Femur (tissue), 1 donor: ENCODE results near the gene LPAR2.
A peak's percentile ranks its signal among the peaks of the same experiment; 100 is the strongest.
"Not testable (repeated sequence)": the region's sequence is repeated elsewhere in the genome, so short reads cannot be mapped to it uniquely, and the experiment has no call there.

Experiments used
- DNase-seq: peaks from one replicate; pipeline ENCODE4 v3.0.0-alpha.2; 2017

Gene LPAR2

DNA sequence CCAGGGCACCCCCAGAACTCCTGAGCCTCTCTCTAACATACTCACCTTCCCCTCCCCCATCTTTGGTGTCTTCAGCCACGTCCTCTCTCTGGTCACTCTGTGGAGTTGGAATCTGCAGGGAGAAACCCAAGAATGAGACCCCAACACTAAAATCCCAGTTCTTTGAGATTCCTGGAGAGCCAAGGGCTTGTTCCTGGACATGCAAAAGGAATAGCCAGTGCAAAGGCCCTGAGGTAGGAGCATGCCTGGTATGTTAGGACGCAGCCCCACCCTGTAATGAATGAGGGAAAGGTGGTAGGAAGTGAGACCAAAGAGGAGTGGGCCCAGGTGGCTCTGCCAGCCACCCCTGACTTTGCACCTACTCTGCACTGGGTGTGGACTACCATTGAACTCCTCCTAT, 2.4 kb upstream of the LPAR2 start:
- DNase-seq: no peak

DNA sequence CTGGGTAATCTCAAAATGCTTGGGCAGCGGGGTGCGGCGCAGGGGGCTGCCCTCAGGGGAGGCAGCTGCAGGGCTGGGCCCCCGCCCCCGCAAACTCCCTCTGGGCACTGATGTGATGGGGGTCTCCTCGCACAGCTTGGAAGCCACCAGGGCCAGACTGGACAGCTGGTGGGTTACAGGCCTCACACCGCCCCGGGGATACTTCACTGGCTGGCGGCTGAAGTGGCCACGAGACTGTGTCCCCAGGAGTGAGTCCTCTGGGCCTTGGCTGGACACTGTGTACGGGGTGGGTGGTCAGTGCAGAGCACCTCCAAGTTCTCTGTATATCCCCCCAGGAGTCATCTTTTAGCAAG, 2.0 kb upstream of the LPAR2 start:
- no peak for DNase-seq

DNA sequence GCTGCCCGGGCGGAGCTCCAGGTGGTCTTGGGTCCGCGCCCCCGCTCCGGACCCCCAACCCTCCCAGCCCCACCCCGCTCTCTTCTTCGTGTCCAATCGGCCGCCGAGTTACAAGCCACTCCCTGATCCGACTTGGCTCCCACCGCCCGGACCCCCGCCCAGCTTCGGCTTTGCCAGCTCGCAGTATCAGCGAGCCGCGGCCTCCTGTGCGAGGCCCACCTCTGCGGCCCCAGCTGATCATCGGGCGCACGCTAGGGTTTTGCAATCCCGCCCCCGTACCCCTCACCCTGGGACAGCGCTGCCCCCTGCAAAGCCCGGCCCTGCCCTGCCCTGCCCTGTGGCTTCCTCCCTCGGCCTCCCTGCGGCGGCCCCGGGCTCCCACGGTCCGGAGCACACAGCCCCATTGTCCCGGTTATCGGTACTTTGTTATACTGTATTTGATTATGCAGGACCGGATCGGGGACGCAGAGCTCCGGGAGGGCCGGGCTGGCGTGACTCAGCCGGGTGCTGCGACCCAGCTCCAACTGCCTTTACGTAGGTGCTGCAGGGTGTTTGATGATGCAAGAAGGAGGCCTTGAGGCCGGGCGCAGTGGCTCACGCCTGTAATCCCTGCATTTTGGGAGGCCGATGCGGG, 598 bp upstream of the LPAR2 start:
- no peak for DNase-seq

DNA sequence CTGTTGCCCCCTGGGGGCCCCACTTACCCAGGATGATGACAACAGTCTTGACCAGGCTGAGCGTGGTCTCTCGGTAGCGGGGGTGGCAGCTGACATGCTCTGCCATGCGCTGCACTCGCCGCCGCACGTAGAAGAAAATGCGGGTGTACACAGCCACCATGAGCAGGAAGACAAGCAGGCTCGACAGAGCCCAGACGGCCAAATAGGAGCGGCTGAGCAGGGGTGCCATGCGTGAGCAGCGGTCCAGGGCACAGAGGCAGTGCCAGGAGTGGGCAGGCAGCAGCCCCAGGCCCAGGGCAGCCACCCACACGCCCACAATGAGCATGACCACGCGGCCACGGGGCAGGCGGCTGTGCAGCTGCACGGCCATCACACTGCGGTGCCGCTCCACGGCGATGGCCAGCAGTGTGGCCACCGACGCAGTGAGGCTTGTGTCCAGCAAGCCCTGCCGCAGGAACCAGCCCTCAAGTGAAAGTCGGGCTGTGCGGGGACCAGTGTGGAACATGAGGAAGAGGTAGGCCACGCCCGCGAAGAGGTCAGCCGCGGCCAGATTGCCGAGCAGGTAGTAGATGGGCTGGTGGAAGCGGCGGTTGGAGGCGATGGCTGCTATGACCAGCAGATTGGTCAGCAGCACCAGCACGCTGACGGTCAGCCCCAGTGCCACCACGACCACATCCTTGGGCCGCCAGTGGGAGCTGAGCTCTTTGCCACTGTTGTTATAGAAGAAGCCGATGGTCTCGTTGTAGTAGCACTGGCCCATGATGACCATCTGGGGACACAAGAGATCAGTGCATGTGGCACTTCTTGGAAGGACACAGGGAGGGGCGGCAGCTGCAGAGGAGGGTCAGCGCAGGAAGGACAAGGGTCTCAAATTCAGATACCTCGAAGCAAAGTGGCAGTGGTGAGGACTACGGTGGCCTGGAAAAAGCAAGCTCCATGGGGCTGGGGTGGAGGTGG, 1.2 kb downstream of the LPAR2 start:
- no peak for DNase-seq

DNA sequence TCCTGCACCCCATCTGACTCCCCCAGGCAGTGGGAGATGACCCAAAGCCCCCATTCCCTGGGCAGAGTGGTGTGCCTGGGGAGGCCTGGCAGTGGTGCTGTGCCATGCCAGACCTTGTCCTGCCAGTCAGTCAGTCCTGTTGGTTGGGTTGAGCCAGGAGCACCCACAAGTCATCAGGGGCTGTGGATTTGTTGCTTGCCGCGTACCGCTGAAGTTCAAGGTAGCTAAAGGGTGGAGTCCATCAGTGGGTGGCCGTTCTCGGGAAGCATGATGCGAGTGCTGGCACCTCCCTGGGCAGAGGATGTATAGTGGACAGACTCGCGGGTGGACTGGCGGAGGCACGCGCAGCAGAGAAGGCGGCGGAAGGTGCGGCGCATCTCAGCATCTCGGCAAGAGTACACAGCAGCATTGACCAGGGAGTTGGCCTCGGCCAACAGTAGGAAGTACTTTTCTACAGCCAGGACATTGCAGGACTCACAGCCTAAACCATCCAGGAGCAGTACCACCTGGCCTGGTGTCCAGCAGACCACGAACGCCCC, 3.9 kb downstream of the LPAR2 start:
- DNase-seq: no peak

DNA sequence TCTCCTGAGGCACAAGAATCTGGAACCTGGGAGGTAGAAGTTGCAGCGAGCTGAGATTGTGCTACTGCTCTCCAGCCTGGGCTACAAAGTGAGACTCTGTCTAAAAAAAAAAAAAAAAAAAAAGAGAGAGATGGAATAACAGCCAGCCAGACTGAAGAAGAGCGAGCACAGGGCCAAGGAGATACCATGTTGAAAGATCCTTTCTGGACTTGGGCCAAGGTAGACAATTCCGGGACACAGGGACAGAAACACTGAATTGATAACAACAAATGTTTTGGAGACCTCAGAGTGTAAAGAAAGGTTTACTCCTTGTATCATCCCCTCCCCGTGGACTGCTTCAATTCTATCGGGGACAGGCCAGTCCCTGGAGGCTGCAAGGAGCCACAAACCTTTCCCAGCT, 4.6 kb downstream of the LPAR2 start:
- DNase-seq: no peak

DNA sequence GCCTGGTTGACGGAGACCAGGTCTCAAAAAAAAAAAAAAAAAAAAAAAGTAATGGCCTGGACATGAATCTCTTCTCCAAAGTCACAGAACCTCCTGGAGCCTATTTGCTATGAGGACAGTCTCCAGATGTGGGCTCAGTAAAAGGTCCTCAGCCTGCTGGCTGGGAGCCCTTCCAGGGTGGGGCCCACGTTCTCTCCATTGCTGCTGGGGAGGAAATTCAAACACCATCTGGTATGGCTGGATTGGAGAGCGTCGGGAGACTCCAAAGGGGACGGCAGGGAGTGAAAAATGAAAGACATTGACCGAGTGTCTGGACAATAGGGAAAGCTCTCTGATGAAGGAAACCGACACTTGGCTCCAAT, 8.2 kb downstream of the LPAR2 start:
- no peak for DNase-seq

DNA sequence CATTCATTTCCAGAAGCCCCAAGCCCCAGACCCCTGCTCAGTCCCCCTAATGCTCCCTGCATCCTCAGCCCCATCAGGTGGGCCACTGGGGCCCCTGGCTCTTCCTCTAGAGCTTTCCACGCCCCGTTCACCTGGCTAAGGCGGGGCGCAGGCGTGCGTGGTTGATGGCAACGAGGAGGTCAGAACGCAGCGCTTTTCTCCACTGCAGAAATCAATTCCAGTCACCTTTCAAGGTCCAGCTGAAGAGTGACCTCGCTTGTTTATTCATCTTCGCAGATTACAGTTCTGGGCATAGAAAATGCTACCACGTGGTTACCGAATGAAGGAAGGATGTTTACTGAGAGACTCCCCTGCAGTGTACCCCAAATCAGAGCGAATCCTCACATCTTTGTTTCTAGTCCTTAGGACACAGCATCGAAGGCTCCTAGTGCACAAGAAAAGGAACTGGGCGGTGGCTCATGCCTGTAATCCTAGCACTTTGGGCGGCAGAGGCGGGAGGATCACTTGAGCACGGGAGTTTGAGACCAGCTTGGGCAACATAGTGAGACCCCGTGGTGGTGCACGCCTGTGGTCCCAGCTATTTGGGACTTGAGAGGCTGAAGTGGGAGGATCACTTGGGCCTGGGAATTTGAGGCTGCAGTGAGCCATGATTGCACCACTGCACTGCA, 8.7 kb downstream of the LPAR2 start:
- no peak for DNase-seq

DNA sequence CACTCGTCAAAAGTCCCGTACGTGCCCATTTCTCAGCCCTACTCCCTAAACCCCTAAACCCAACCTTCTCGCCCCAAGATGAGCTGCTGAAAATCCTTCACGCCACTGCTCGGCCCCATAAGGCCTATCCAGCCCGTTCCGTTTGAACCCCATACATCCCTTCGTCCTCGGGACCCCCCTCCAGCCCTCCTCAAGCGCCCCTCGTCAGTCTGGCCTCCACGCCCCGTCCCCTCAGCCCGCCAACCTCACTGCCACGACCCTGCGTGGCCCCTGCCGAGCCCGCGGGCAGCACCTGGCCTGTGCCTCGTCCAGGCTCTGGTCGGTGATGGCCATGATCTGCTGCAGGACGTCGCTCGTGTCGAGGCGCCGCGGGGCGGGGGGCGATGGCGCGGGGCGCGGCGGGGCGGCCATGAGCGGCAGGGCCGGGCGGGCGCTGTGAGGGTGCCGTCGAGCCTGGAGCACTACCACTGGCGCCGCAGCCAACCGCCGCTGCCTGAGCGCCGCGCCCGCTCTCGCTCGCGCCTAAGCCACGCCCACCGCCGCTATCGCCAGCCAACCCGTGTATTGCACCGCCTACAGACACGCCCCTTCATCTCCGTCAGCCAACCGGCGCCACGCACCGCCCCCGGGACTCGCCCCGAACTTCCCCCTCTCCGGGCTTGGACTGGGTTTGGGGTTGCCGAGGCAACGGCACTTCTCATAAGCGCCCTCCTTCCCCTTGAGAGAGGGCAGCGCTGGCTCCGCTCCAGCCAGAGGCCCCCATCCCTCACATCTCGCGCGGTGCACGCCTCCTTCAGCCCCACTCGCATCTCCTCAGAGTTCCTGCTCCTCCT, 9.6 kb downstream of the LPAR2 start, which contains the start of gene PBX4:
TSS of gene PBX4 (minus strand) at position 469 of the 833 bp plus-strand sequence. CDS start at position 411, 58 bp downstream.
- peak; percentile 97 for DNase-seq

DNA sequence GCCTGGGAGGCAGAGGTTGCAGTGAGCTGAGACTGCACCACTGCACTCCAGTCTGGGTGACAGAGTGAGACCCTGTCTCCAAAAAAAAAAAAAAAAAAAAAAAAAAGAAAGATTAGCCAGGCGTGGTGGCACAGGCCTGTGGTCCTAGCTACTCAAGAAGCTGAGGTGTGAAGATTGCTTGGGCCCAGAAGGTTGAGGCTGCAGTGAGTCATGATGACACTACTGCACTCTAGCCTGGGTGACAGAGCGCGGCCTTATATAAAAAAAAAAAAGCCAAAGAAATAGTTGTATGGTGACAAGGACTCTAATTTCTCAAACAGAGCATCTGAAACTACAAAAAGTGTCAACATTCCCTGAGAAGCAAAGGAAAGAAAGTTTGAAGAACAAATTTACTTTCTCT, 12.9 kb downstream of the LPAR2 start:
- DNase-seq: no peak

DNA sequence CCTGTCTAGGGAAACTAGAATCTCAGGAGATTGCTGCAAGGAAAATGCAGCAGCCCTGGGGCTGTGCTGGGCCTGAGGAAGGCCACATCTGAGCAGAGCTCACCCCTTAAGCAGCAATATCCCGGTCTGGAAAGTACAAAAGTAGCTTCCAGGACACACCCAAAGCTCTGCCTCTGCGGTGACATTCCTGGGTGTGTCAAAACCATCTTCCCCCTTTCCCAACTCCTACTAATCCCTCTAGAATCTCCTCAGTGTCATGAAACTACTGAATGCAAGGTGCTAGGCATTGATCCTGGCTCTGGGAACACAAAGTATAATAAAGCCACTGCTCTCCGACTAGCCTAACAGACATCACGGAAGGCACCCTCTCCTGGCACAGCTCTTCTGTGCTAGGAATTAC, 14.5 kb downstream of the LPAR2 start:
- DNase-seq: no peak

DNA sequence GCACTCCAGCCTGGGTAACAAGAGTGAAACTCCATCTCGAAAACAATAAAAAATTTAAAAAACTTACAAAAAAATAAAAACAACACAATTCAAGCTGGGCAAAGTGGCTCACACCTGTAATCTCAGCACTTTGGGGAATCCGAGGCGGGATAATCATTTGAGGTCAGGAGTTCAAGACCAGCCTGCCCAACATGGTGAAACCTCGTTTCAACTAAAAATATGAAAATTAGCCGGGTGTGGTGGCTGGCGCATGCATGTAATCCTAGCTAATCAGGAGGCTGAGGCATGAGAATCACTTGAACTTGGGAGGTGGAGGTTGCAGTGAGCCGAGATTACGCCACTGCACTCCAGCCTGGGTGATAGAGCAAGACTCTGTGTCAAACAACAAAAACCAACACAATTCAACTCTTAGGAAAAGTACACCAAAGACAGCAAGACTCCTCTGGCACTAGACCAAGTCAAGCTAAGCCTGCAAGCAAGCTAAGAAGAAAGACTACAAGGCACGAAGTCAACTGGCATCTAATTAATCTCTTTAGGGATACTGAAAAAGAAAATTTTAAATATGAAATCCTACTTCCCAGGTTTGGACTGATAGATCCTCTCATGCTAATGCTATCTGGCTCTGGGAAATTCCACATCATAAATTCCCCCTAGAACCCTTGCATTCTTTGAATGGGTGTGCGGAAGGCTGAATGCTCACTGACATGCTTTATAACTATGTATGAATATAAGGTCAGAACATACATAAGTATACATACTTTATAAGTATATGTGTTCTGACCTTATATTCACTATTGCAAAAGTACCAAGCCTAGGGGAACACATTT, 17.4 kb downstream of the LPAR2 start:
- DNase-seq: no peak

DNA sequence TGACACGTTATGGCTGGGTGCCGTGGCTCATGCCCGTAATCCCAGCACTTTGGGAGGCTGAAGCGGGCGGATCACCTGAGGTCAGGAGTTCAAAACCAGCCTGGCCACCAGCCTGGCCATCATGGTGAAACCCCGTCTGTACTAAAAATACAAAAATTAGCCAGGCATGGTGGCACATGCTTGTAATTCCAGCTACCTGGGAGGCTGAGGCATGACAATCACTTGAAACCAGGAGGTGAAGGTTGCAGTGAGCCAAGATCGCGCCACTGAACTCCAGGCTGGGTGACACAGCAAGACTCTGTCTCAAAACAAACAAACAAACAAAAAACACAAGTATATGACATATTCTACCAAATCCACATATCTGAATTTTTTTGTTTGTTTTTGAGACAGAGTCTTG, 21.3 kb downstream of the LPAR2 start:
- DNase-seq: not testable (repeated sequence)

DNA sequence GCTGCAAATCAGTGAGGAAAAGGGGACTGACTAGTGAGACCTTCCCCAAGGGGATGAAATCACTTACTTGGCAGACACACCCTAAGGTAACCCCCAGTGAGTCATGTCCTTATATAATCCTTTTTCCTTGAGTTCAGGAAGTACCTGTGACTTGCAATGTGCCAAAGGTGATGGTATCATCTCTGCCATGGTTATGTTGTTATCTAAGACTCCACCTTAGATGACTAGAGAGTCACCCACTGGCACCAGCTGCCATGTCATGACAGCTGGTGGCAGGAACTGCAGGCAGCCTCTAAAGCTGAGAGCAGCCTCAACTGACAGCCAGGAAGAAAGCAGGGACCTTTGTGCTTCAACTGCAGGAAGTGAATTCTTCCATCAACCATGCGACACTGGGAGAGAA, 22.0 kb downstream of the LPAR2 start:
- DNase-seq: no peak

DNA sequence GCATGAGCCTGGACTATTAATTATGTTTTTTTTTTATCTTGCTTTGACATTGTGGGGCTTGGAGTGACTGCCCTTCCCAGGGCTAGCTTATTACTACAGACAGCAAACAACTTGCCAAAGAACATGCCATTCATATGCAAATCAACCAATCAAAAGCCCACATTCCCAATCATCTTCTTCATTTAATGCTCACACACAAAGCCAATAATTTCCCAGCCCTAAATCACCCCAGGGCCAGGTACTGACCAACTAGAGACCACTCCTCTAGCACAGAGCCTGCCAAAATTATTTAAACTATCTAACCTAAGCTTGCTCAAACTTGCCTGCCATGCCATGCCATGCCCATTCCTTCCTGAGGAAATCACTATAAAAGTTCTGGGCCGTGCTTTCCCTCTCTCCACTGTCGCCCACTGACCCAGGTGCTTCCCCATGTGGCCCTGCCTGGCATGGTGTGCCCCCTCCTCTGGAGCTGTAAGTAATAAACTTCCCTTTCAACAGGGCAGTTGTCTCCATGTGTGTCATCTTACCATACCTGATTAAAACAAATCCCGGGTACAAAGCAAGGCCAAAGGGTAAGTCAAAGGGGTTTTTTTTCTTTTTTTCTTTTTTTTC, 25.2 kb downstream of the LPAR2 start:
- DNase-seq: no peak

DNA sequence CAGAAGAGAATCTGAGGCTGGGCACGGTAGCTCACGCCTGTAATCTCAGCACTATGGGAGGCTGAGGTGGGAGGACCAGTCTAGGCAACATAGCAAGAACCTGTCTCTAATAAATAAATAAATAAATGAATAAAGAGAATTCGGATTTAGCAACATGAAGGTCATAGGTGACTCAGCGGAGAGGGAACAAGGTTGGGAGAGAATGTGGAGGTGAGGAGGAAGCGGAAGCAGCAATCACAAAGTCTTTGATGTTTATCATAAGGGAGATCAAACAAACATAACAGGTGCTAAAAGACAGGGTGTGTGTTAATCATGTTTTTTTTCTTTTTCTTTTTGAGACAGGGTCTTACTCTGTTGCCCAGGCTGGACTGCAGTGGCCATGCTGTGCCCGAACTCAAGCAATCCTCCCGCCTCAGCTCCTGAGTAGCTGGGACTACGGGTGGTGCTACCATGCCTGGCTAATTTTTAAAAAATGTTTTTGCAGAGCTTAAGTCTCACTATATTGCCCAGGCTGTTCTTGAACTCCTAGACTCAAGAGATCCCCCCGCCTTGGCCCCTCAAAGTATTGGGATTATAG, 25.8 kb downstream of the LPAR2 start:
- no peak for DNase-seq

DNA sequence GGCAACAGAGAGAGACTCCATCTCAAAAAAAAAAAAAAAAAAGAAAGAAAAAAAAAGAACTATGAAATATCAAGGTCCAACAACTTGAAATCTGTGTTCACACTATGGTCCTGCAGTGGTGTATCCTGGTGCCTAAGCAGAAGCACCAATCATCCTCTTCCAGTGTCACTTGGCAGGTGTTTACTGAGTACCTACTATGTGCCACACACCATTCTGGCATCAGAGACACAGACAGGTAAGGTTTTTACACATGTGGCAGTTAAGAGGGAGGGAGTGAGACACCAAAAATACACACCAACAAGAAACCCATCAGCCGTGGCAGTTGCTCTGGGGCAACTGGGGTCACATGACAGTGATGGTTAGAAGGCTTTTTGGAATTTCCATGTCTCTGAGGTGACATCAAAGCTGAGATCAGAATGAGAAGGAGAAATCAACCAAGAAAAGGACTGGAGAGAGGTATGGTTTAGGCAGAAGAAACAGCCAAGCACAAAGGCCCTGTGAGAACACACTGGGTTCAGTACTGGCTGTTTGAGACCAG, 27.2 kb downstream of the LPAR2 start:
- DNase-seq: no peak

DNA sequence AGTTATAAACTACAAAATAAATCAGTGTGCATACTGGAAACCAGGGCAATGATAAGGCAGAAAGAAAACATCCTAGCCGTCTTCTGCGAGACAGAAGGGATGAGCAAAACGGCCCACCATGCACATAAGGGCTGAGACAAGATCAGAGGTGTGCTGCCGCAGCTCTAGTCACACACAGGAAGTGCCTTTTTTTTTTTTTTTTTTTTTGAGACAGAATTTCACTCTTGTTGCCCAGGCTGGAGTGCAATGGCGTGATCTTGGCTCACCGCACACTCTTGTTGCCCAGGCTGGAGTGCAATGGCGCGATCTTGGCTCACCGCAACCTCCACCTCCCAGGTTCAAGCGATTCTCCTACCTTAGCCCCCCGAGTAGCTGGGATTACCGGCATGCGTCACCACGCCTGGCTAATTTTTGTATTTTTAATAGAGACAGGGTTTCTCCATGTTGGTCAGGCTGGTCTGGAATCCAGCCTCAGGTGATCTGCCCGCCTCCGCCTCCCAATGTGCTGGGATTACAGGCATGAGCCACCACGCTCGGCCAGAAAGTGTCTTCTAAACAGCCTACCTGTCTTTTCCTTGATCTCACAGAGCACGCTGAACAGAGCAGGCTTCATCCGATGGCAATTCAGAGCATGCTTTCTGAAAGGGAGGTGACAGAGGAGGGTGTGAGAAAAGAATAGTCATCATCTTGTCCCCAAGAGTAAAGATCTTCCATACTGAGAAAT, 29.1 kb downstream of the LPAR2 start:
- not testable (repeated sequence) for DNase-seq

DNA sequence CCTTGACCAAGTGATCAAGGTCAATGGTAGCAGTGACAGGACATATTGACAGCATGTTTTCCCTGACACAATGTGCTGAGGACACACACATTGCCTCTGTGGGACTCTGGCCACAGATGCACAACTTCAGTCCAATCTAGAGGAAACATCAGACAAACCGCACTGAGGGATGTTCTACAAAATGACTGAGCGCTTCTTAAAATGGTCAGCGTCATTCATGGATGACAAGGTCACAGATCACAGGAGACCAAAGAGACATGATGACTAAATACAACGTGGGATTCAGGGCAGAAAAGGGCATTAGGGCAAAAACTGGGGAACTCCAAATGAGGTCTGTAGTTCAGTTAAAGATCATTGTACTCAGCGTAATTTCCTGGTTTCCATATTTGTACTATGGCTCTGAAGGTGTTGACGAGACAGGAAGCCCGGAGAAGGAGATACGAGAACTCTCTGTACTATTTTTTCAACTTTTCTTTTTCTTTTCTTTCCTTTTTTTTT, 30.2 kb downstream of the LPAR2 start:
- no peak for DNase-seq
